IMR-90 (cell line): ENCODE measurements around the gene RNGTT. TPM values are rescaled to one million over a fixed set of nuclear protein-coding genes. Genes with fewer than 3 reads are reported as not detected.

Experiments used
- ATAC-seq: fragments of 200-7000 bp; cut with Tn5 transposase; 2 replicates; pipeline ENCODE4 v1.9.1; 2020; ENCODE audit warnings: low read depth, mild to moderate bottlenecking, moderate library complexity
- Bru-seq: library from RNA; stranded (reverse); fragments of 400-500 nt; gene quantifications from one replicate; lab custom pipeline; 2021; lab: Mats Ljungman, UMichigan
- BruChase-seq, 2 experiments: library from RNA; stranded (reverse); fragments of 400-500 nt; gene quantifications; one replicate each; lab custom pipeline; 2021; lab: Mats Ljungman, UMichigan
- BruUV-seq: library from RNA; stranded (reverse); fragments of 400-500 nt; replicated peaks from 2 replicates; lab custom pipeline; 2021; lab: Mats Ljungman, UMichigan
- CTCF ChIA-PET: fragments of 300-600 bp; formaldehyde crosslinking; extraction: SDS; loops from one replicate; lab custom pipeline; 2021; ENCODE audit warnings: antibody characterized with exemption; lab: Yijun Ruan, JAX
- POLR2A ChIA-PET: fragments of 300-600 bp; sonication (Branson Sonifier 250); formaldehyde crosslinking; loops from one replicate; lab custom pipeline; 2022; ENCODE audit warnings: antibody characterized with exemption; ENCODE audit not compliant: unreplicated experiment; lab: Charles Lee
- DNase-seq: peaks from one replicate; pipeline ENCODE4 v3.0.0; 2013
- H2AFZ ChIP-seq: replicated peaks from 2 replicates; pipeline ENCODE3; 2013; ENCODE audit warnings: low read length, mild to moderate bottlenecking; ENCODE audit not compliant: poor library complexity
- H2AK5ac ChIP-seq: 2 replicates; pipeline ENCODE4 v1.6.1; 2013; ENCODE audit warnings: low read depth, low read length, inconsistent platforms
- H2AK9ac ChIP-seq: replicated peaks from 2 replicates; pipeline ENCODE3; 2013; ENCODE audit warnings: mild to moderate bottlenecking, low read depth, low read length, moderate library complexity; ENCODE audit not compliant: poor library complexity
- H2BK120ac ChIP-seq: 2 replicates; pipeline ENCODE4 v1.6.1; 2013; ENCODE audit warnings: low read depth, low read length, inconsistent platforms
- H2BK15ac ChIP-seq: 3 replicates; pipeline ENCODE4 v1.6.1; 2013; ENCODE audit warnings: low read depth, low read length, inconsistent platforms
- H2BK20ac ChIP-seq: 2 replicates; pipeline ENCODE4 v1.6.1; 2013; ENCODE audit warnings: low read depth, mild to moderate bottlenecking, inconsistent platforms, low read length, moderate library complexity
- H2BK5ac ChIP-seq: 2 replicates; pipeline ENCODE4 v1.6.1; 2013; ENCODE audit warnings: mild to moderate bottlenecking, low read depth, low read length, inconsistent platforms; ENCODE audit not compliant: poor library complexity, severe bottlenecking
- H3K14ac ChIP-seq: replicated peaks from 2 replicates; pipeline ENCODE4 v1.6.1; 2013; ENCODE audit warnings: low read depth, low read length, inconsistent platforms
- H3K18ac ChIP-seq: 2 replicates; pipeline ENCODE4 v1.6.1; 2013; ENCODE audit warnings: low read depth, low read length, control low read depth
- H3K23ac ChIP-seq: 2 replicates; pipeline ENCODE4 v1.6.1; 2013; ENCODE audit warnings: low read depth, low read length, inconsistent platforms
- H3K27ac ChIP-seq: 2 replicates; pipeline ENCODE4 v1.5.1; 2013; ENCODE audit warnings: mild to moderate bottlenecking, control low read depth, low read length; ENCODE audit not compliant: insufficient read depth
- H3K27me3 ChIP-seq: 2 replicates; pipeline ENCODE4 v1.6.1; 2013; ENCODE audit warnings: low read length; ENCODE audit not compliant: control insufficient read depth, insufficient read depth
- H3K36me3 ChIP-seq: 2 replicates; pipeline ENCODE4 v1.6.1; 2013; ENCODE audit warnings: low read length, mixed read lengths; ENCODE audit not compliant: control insufficient read depth, insufficient read depth
- H3K4ac ChIP-seq: 2 replicates; pipeline ENCODE4 v1.6.1; 2013; ENCODE audit warnings: low read depth, low read length, inconsistent platforms
- H3K4me1 ChIP-seq: 2 replicates; pipeline ENCODE4 v1.6.1; 2013; ENCODE audit warnings: low read length, mixed read lengths; ENCODE audit not compliant: control insufficient read depth, insufficient read depth
- H3K4me2 ChIP-seq: 2 replicates; pipeline ENCODE4 v1.6.1; 2013; ENCODE audit warnings: low read depth, mild to moderate bottlenecking, control low read depth, low read length, moderate library complexity
- H3K4me3 ChIP-seq: 2 replicates; pipeline ENCODE4 v1.5.1; 2013; ENCODE audit warnings: low read depth, mild to moderate bottlenecking, control low read depth, low read length, moderate library complexity; ENCODE audit not compliant: insufficient read depth
- H3K56ac ChIP-seq: 2 replicates; pipeline ENCODE4 v1.6.1; 2013; ENCODE audit warnings: low read length, inconsistent platforms; ENCODE audit not compliant: insufficient read depth; ENCODE audit errors: extremely low read depth
- H3K79me1 ChIP-seq, 2 experiments: 2 replicates each; pipeline ENCODE4 v1.6.1; 2013; ENCODE audit warnings: low read length in 2 of 2, inconsistent platforms in 1 of 2, low read depth in 1 of 2
- H3K9ac ChIP-seq: 2 replicates; pipeline ENCODE4 v1.6.1; 2013; ENCODE audit warnings: low read depth, low read length, control low read depth
- H3K9me1 ChIP-seq: 2 replicates; pipeline ENCODE4 v1.6.1; 2013; ENCODE audit warnings: low read length, inconsistent platforms; ENCODE audit not compliant: insufficient read depth
- H3K9me3 ChIP-seq: 2 replicates; pipeline ENCODE4 v1.6.1; 2013; ENCODE audit warnings: low read length; ENCODE audit not compliant: control insufficient read depth, insufficient read depth
- H4K20me1 ChIP-seq: 2 replicates; pipeline ENCODE4 v1.6.1; 2013; ENCODE audit warnings: low read length, inconsistent platforms; ENCODE audit not compliant: insufficient read depth
- H4K5ac ChIP-seq: 2 replicates; pipeline ENCODE4 v1.6.1; 2013; ENCODE audit warnings: mild to moderate bottlenecking, low read depth, low read length, control low read depth
- H4K8ac ChIP-seq, 2 experiments: 2 replicates each; pipeline ENCODE4 v1.6.1; 2013; ENCODE audit warnings: low read depth in 2 of 2, low read length in 2 of 2, control low read depth in 1 of 2, inconsistent platforms in 1 of 2
- H4K91ac ChIP-seq: 2 replicates; pipeline ENCODE4 v1.6.1; 2013; ENCODE audit warnings: low read depth, low read length, inconsistent platforms; ENCODE audit not compliant: insufficient read depth
- MAFK ChIP-seq: IDR thresholded peaks from 2 replicates; pipeline ENCODE4 v1.6.1; 2012; ENCODE audit warnings: low read depth, low read length, improper control_type of control experiment
- MAZ ChIP-seq: IDR thresholded peaks from 2 replicates; pipeline ENCODE4 v1.6.1; 2012; ENCODE audit warnings: low read depth, mild to moderate bottlenecking, low read length, improper control_type of control experiment, moderate library complexity, borderline replicate concordance
- MXI1 ChIP-seq: IDR thresholded peaks from 2 replicates; pipeline ENCODE4 v1.6.1; 2012; ENCODE audit warnings: low read depth, mild to moderate bottlenecking, low read length, moderate library complexity, borderline replicate concordance
- NFE2L2 ChIP-seq: fragments of 150-350 bp; IDR thresholded peaks from 2 replicates; pipeline ENCODE4 v1.6.1; 2016; ENCODE audit warnings: low read depth, mild to moderate bottlenecking, low read length
- POLR2A ChIP-seq: IDR thresholded peaks from 2 replicates; pipeline ENCODE4 v1.6.1; 2012; ENCODE audit warnings: mild to moderate bottlenecking, low read depth, low read length
- WGBS, 2 experiments: methylation state at CpG; one replicate each; pipeline versions ENCODE4 v1.1.5 to v1.1.7; 2013; ENCODE audit warnings: missing lambda C conversion rate in 2 of 2; ENCODE audit not compliant: insufficient read length in 1 of 2; ENCODE audit errors: extremely low coverage in 2 of 2; 5-methylcytosine and 5-hydroxymethylcytosine counted together
- dilution Hi-C: fragments of 300-500 bp; cut with HindIII; formaldehyde crosslinking; loops from one replicate; pipeline ENCODE4 v1.14.3; 2018; ENCODE audit warnings: low sequenced_read_pairs; ENCODE audit not compliant: unreplicated experiment
- in situ Hi-C: fragments of 300-500 bp; cut with MboI; formaldehyde crosslinking; loops from 3 replicates; pipeline ENCODE4 v1.14.3; 2019; ENCODE audit warnings: low sequenced_read_pairs, inconsistent platforms, mixed read lengths
- intact Hi-C: fragments of 100-400 bp; cut with micrococcal nuclease; formaldehyde crosslinking; loops from 2 replicates; pipeline ENCODE4 v1.10.0; 2022
- long read RNA-seq: library from polyadenylated mRNA; unstranded; transcript quantifications from one replicate; pipeline ENCODE4 v2.0.0, GENCODE V29; 2021; ENCODE audit not compliant: unreplicated experiment
- polyA plus RNA-seq, 3 experiments: library from polyadenylated mRNA; depleted of rRNA; stranded (reverse); fragments of >200 nt; gene quantifications; 2 replicates each; pipeline ENCODE4 v1.2.3, GENCODE V29; 2012; ENCODE audit warnings: low replicate concordance in 1 of 3
- total RNA-seq: library from RNA; depleted of rRNA; stranded (reverse); fragments of >200 nt; gene quantifications from 2 replicates; pipeline ENCODE4 v1.2.3, GENCODE V29; 2012; rRNA removed

The RNGTT gene
- total RNA-seq (21.7 and 42.8 TPM in 2 replicates), polyA plus RNA-seq (2012; rRNA removed) (4.7 and 5.4 TPM in 2 replicates), Bru-seq, nascent RNA (percentile 75 among the genes with signal in this experiment), BruChase-seq, experiment 1, labeled RNA remaining after a 6-hour chase (percentile 57 among the genes with signal in this experiment), BruChase-seq, experiment 2, labeled RNA remaining after a 2-hour chase (percentile 63 among the genes with signal in this experiment)
- polyA plus RNA-seq (2012; cell fraction: cytosol; rRNA removed), result 0.95 and 2.2 TPM in 2 replicates
- polyA plus RNA-seq (2012; cell fraction: nucleus; rRNA removed; ENCODE audit: low replicate concordance), result 0.72 and 3.9 TPM in 2 replicates
- long read RNA-seq, full-length matches to known transcripts, result 15 of 24 reads
- long read RNA-seq, partial matches to known transcripts, result 5 of 24 reads
- long read RNA-seq, other reads (novel, unspliced or antisense), result 4 of 24 reads

DNA sequence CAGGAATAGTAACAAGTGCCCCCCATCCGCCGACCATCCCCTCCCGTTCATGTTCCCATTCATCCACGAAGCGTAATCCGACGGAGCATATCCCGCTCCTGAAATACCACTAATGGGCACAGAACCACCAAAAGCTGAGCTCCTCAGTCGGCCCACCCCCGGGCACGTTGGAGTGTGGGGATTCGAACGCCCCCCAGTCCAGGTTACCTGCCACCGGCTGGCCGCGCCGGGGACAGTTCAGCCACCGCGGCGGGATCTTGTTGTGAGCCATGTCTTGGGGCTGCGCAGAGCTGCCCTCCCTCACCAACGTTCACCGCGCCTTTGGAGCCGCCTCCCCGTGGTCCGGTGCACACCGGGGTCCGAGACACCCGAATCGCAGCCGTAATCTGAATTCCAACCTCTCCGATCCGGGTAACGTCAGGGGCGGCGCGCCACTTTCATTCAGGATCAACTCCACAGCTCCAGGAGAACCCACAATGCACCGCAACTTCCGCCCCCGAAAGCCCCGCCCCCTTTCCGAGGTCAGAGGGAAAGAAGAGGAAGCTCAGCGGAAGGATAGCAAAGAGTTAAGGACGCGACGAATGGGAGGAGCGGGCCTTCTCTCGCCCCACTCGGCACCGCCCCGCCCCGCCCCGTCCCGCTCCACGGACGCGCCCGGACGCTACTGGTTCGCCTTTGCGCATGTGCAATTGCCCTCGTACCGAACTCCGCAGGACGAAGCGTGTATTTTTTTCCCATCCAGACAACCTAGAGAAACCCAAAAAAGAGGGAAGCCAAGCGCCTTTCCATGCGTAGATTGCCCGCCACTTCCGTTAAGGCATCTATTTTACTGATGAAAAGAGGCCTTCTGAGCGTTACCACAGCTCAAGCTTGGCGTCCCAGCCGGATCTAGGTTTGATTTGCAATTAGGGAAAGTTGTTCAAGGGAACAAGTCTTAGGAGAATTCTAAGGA lies at the start of gene RNGTT:
TSS of gene RNGTT (minus strand) at position 480 of the 952 bp plus-strand sequence. CDS start at position 271, 209 bp downstream.
- intact Hi-C loops, result no loop called here
- H3K18ac ChIP-seq, result peak within 1 kb of the TSS; percentile 58
- H2AK9ac ChIP-seq, result peak within 1 kb of the TSS; percentile 68
- H3K36me3 ChIP-seq, result no peaks in the 10 kb centered on the region
- DNase-seq (peak; percentile 95), ATAC-seq (peak; percentile 100)
- peak within 1 kb of the TSS; percentile 79 for H4K5ac ChIP-seq
- BruUV-seq, result no TSS peak
- peak within 1 kb of the TSS; percentile 97 for H3K4me2 ChIP-seq
- peak within 1 kb of the TSS; percentile 98 for H2AFZ ChIP-seq
- H2BK15ac ChIP-seq, result no peak within 1 kb of the TSS
- dilution Hi-C loops, result no loop called here
- H2BK20ac ChIP-seq, result no peak within 1 kb of the TSS
- TF ChIP-seq MAZ, result peak; percentile 87; the same call in 1 of the 2 replicates
- peak; percentile 34; the same call in 1 of the 2 replicates for TF ChIP-seq POLR2A
- TF ChIP-seq NFE2L2, result no peak
- TF ChIP-seq MAFK, result no peak
- peak; percentile 61; the same call in 1 of the 2 replicates for TF ChIP-seq MXI1
- H2BK120ac ChIP-seq, result peak within 1 kb of the TSS; percentile 59
- H3K4ac ChIP-seq, result peak within 1 kb of the TSS; percentile 94
- POLR2A ChIA-PET, result interaction anchor here (0.5 kb wide), 1 partner anchor 86 kb away, joined by 4 read pairs; no protein-coding TSS in a partner anchor
- H4K91ac ChIP-seq, result peak within 1 kb of the TSS; percentile 71
- peak within 1 kb of the TSS; percentile 87 for H3K56ac ChIP-seq
- peak within 1 kb of the TSS; percentile 98 for H3K14ac ChIP-seq
- CTCF ChIA-PET, result no interaction called here
- no peaks in the 10 kb centered on the region for H3K9me1 ChIP-seq
- no peaks in the 10 kb centered on the region for H3K27me3 ChIP-seq
- 0% methylated on average over 18 of the region's 74 CpGs; no CpG with 5 or more reads in 1 of the 2 experiments for WGBS, 2 experiments
- in situ Hi-C loops, result no loop called here
- H4K20me1 ChIP-seq, result no peaks in the 10 kb centered on the region
- H2BK5ac ChIP-seq, result peak within 1 kb of the TSS; percentile 56
- peak within 1 kb of the TSS; percentile 73 to 98 for H4K8ac ChIP-seq
- H3K9ac ChIP-seq, result peak within 1 kb of the TSS; percentile 86
- no peaks in the 10 kb centered on the region; the same call in 1 of the 2 replicates for H3K9me3 ChIP-seq
- H3K79me1 ChIP-seq, result peaks cover 9 to 27% of the 10 kb centered on the region in 2 experiments
- H3K23ac ChIP-seq, result peak within 1 kb of the TSS; percentile 99
- H2AK5ac ChIP-seq, result no peak within 1 kb of the TSS
- H3K27ac ChIP-seq, result peak within 1 kb of the TSS; percentile 76
- H3K4me3 ChIP-seq, result peak within 1 kb of the TSS; percentile 73
- peaks cover 2% of the 10 kb centered on the region for H3K4me1 ChIP-seq
